ENCODE measurements around the gene MFSD6. TPM values are rescaled to one million over a fixed set of nuclear protein-coding genes. Genes with fewer than 3 reads are reported as not detected.

Gene MFSD6
- total RNA-seq, 6 experiments from 2014 or later = 3.2 to 10.4 (median 9.5) TPM

GRCh38 chr2:190456833-190457232 is 48.7 kb downstream of the MFSD6 start:
- H3K27me3 Mint-ChIP-seq (ENCODE audit: insufficient read depth) = peaks cover 3% of the 10 kb centered on the region
- peaks cover 2% of the 10 kb centered on the region for H3K4me1 Mint-ChIP-seq (ENCODE audit: low read depth)
- H3K9me3 Mint-ChIP-seq = no peaks in the 10 kb centered on the region
- DNase-seq = no peak
- H3K4me3 Mint-ChIP-seq = no peak overlapping the region
- TF ChIP-seq CTCF (IDR thresholded peaks at IDR 0.05) = no peak
- no peak overlapping the region for H3K27ac Mint-ChIP-seq
- H3K36me3 Mint-ChIP-seq (ENCODE audit: low read depth) = no peaks in the 10 kb centered on the region

- Mint-ChIP-seq H3K4me1 (ENCODE audit: low read depth) (no peaks in the 10 kb centered on the region), H3K27me3 (ENCODE audit: insufficient read depth) (peaks cover 3% of the 10 kb centered on the region), H3K36me3 (ENCODE audit: low read depth) (no peaks in the 10 kb centered on the region), H3K27ac (no peak overlapping the region), H3K4me3 (no peak overlapping the region), H3K9me3 (no peaks in the 10 kb centered on the region)
- no peak for TF ChIP-seq CTCF (IDR thresholded peaks at IDR 0.05)
- DNase-seq = no peak
These were observed 49.1 kb downstream of the MFSD6 start for GRCh38 chr2:190457256-190457655.

- Mint-ChIP-seq H3K4me3 (no peak overlapping the region), H3K36me3 (ENCODE audit: low read depth) (no peaks in the 10 kb centered on the region), H3K4me1 (ENCODE audit: low read depth) (no peaks in the 10 kb centered on the region), H3K27ac (no peak overlapping the region), H3K27me3 (ENCODE audit: insufficient read depth) (peaks cover 4% of the 10 kb centered on the region), H3K9me3 (no peaks in the 10 kb centered on the region)
- DNase-seq = no peak
- no peak for TF ChIP-seq CTCF (IDR thresholded peaks at IDR 0.05)
These were observed 50.4 kb downstream of the MFSD6 start for GRCh38 chr2:190458352-190459107.

- Mint-ChIP-seq H3K4me1 (ENCODE audit: low read depth) (no peaks in the 10 kb centered on the region), H3K27ac (no peak overlapping the region), H3K4me3 (no peak overlapping the region), H3K36me3 (ENCODE audit: low read depth) (no peaks in the 10 kb centered on the region), H3K9me3 (no peaks in the 10 kb centered on the region), H3K27me3 (ENCODE audit: insufficient read depth) (peaks cover 4% of the 10 kb centered on the region)
- no peak for DNase-seq
- TF ChIP-seq CTCF (IDR thresholded peaks at IDR 0.05) = no peak
These were observed 51.7 kb downstream of the MFSD6 start for GRCh38 chr2:190459881-190460280.

- Mint-ChIP-seq H3K9me3 (no peaks in the 10 kb centered on the region), H3K36me3 (ENCODE audit: low read depth) (no peaks in the 10 kb centered on the region)
- no peak for TF ChIP-seq CTCF (IDR thresholded peaks at IDR 0.05)
These were observed 52.3 kb downstream of the MFSD6 start for GRCh38 chr2:190460487-190460886.

More at GRCh38 chr2:190460487-190460886, 52.3 kb downstream of the MFSD6 start:
- DNase-seq = no peak
- Mint-ChIP-seq H3K4me1 (ENCODE audit: low read depth) (no peaks in the 10 kb centered on the region), H3K27ac (no peak overlapping the region), H3K27me3 (ENCODE audit: insufficient read depth) (peaks cover 3% of the 10 kb centered on the region), H3K4me3 (no peak overlapping the region)
